Liver (tissue), 2 donors: ENCODE results near the gene RAP1B.

Experiments
- CTCF ChIP-seq: fragments of 150-350 bp; IDR thresholded peaks from 2 replicates; pipeline ENCODE4 v1.5.1; 2017; ENCODE audit warnings: improper control_type of control experiment, low read depth, low read length; ENCODE audit not compliant: missing input control
- FOXA1 ChIP-seq: IDR thresholded peaks from 2 replicates; pipeline ENCODE4 v1.6.1; 2016; ENCODE audit warnings: antibody characterized with exemption
- YY1 ChIP-seq: IDR thresholded peaks from 2 replicates; pipeline ENCODE4 v1.6.1; 2016; ENCODE audit warnings: antibody characterized with exemption, mild to moderate bottlenecking
- TF ChIP-seq, protein P1 (sequence below): IDR thresholded peaks from 2 replicates; pipeline ENCODE4 v1.6.1; 2016; ENCODE audit warnings: antibody characterized with exemption, mild to moderate bottlenecking
- donor health status: healthy.

DNA sequence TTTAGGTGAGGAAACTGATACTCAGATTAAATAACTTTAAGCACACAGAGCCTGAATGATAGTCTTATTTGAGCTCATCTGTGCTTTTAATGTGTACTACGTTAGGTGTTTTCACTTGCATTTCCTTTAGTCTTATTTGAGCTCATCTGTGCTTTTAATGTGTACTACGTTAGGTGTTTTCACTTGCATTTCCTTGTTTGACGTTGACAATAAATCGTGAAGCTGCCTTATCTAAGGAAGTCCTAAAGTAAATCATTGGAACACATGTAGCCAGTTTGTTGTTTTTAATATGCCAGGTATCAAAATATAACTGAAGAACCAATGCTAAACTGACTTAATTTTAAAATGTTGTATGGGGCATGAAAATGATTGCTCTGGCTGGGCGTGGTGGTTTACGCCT lies 2.0 kb downstream of the RAP1B start:
- TF ChIP-seq CTCF (no peak), FOXA1 (no peak), YY1 (no peak)
- TF ChIP-seq, protein P1, sequence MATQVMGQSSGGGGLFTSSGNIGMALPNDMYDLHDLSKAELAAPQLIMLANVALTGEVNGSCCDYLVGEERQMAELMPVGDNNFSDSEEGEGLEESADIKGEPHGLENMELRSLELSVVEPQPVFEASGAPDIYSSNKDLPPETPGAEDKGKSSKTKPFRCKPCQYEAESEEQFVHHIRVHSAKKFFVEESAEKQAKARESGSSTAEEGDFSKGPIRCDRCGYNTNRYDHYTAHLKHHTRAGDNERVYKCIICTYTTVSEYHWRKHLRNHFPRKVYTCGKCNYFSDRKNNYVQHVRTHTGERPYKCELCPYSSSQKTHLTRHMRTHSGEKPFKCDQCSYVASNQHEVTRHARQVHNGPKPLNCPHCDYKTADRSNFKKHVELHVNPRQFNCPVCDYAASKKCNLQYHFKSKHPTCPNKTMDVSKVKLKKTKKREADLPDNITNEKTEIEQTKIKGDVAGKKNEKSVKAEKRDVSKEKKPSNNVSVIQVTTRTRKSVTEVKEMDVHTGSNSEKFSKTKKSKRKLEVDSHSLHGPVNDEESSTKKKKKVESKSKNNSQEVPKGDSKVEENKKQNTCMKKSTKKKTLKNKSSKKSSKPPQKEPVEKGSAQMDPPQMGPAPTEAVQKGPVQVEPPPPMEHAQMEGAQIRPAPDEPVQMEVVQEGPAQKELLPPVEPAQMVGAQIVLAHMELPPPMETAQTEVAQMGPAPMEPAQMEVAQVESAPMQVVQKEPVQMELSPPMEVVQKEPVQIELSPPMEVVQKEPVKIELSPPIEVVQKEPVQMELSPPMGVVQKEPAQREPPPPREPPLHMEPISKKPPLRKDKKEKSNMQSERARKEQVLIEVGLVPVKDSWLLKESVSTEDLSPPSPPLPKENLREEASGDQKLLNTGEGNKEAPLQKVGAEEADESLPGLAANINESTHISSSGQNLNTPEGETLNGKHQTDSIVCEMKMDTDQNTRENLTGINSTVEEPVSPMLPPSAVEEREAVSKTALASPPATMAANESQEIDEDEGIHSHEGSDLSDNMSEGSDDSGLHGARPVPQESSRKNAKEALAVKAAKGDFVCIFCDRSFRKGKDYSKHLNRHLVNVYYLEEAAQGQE: no peak
